Smooth muscle cell (in vitro differentiated cells): ENCODE results near the gene ZFAND3. TPM values are rescaled to one million over a fixed set of nuclear protein-coding genes. Genes with fewer than 3 reads are reported as not detected.

Experiments
- DNase-seq: peaks from one replicate; lab custom pipeline; 2025; ENCODE audit not compliant: unreplicated experiment; lab: John Stamatoyannopoulos, UW
- H2AFZ ChIP-seq: fragments of 200-600 bp; sonication (generic); 2 replicates; pipeline ENCODE4 v1.6.0; 2016; ENCODE audit warnings: antibody characterized with exemption, low read depth, mild to moderate bottlenecking
- H3F3A ChIP-seq: fragments of 200-600 bp; sonication (generic); 2 replicates; pipeline ENCODE4 v1.6.0; 2017; ENCODE audit warnings: antibody characterized with exemption, low read depth
- H3K27ac ChIP-seq: fragments of 200-600 bp; sonication (generic); 2 replicates; pipeline ENCODE4 v1.5.1; 2016; ENCODE audit warnings: low read depth, mild to moderate bottlenecking
- H3K27me3 ChIP-seq: fragments of 200-600 bp; sonication (generic); 2 replicates; pipeline ENCODE4 v1.6.1; 2016; ENCODE audit warnings: low read depth, mild to moderate bottlenecking
- H3K36me3 ChIP-seq: fragments of 200-600 bp; sonication (generic); 2 replicates; pipeline ENCODE4 v1.5.1; 2016; ENCODE audit warnings: low read depth
- H3K4me1 ChIP-seq: fragments of 200-600 bp; sonication (generic); 2 replicates; pipeline ENCODE4 v1.5.1; 2016; ENCODE audit warnings: low read depth
- H3K4me2 ChIP-seq: fragments of 200-600 bp; sonication (generic); 2 replicates; pipeline ENCODE4 v1.6.0; 2016; ENCODE audit warnings: mild to moderate bottlenecking
- H3K4me3 ChIP-seq: fragments of 200-600 bp; sonication (generic); 2 replicates; pipeline ENCODE4 v1.5.1; 2016; ENCODE audit warnings: mild to moderate bottlenecking
- H3K79me2 ChIP-seq: fragments of 200-600 bp; sonication (generic); 2 replicates; pipeline ENCODE4 v1.6.0; 2016; ENCODE audit warnings: low read depth, mild to moderate bottlenecking
- H3K9ac ChIP-seq: fragments of 200-600 bp; sonication (generic); 2 replicates; pipeline ENCODE4 v1.6.0; 2016; ENCODE audit warnings: low read depth
- H3K9me3 ChIP-seq: fragments of 200-600 bp; sonication (generic); replicated peaks from 2 replicates; pipeline ENCODE4 v1.5.1; 2016; ENCODE audit warnings: low read depth
- H4K20me1 ChIP-seq: fragments of 200-600 bp; sonication (generic); 2 replicates; pipeline ENCODE4 v1.6.0; 2016; ENCODE audit warnings: low read depth
- CTCF ChIP-seq: fragments of 200-600 bp; sonication (generic); IDR thresholded peaks from 2 replicates; pipeline ENCODE4 v1.5.1; 2017; ENCODE audit warnings: borderline replicate concordance, mild to moderate bottlenecking, antibody characterized with exemption; ENCODE audit not compliant: insufficient read depth, poor library complexity, severe bottlenecking
- WGBS: methylation state at CpG from one replicate; pipeline ENCODE4 v1.1.7; 2016; ENCODE audit warnings: low lambda C conversion rate; 5-methylcytosine and 5-hydroxymethylcytosine counted together
- polyA plus RNA-seq: library from polyadenylated mRNA; unstranded; fragments of >200 nt; fragmentation: Nextera tagmentation; extraction: Ambion mirVana; gene quantifications from 2 replicates; pipeline ENCODE4 v1.2.1, GENCODE V29; 2016
- total RNA-seq: library from RNA; depleted of rRNA; stranded (reverse); fragments of >200 nt; gene quantifications from 2 replicates; pipeline ENCODE4 v1.2.3, GENCODE V29; 2014

ZFAND3 gene
- total and polyA plus RNA-seq, 2 experiments from 2014 or later: 27.6 to 40.5 TPM

- Histone ChIP-seq H3K9ac (no peak overlapping the region), H3F3A (peaks cover 2% of the 10 kb centered on the region), H3K36me3 (peaks cover 21% of the 10 kb centered on the region), H3K27me3 (no peaks in the 10 kb centered on the region), H3K4me2 (no peak overlapping the region), H2AFZ (no peak overlapping the region), H4K20me1 (peaks cover 100% of the 10 kb centered on the region), H3K27ac (no peak overlapping the region), H3K4me1 (no peaks in the 10 kb centered on the region), H3K79me2 (peaks cover 48% of the 10 kb centered on the region), H3K9me3 (no peaks in the 10 kb centered on the region), H3K4me3 (no peak overlapping the region)
- 72% methylated on average over 2 of the region's 2 CpGs for WGBS
- no peak for TF ChIP-seq CTCF
- DNase-seq: no peak
These were observed 244.9 kb downstream of the ZFAND3 start for GRCh38 chr6:38064431-38064830.

- H3F3A ChIP-seq: peaks cover 2% of the 10 kb centered on the region
- H3K27me3 ChIP-seq: no peaks in the 10 kb centered on the region
- H2AFZ ChIP-seq: no peak overlapping the region
- no peaks in the 10 kb centered on the region for H3K4me1 ChIP-seq
- H3K4me2 ChIP-seq: no peak overlapping the region
- H3K9me3 ChIP-seq: no peaks in the 10 kb centered on the region
- peaks cover 21% of the 10 kb centered on the region for H3K36me3 ChIP-seq
- no peak overlapping the region for H3K4me3 ChIP-seq
- peaks cover 100% of the 10 kb centered on the region for H4K20me1 ChIP-seq
- no peak overlapping the region for H3K9ac ChIP-seq
- H3K27ac ChIP-seq: no peak overlapping the region
- DNase-seq: no peak
- no peak for TF ChIP-seq CTCF
- H3K79me2 ChIP-seq: peaks cover 46% of the 10 kb centered on the region
- 94% methylated on average over 2 of the region's 2 CpGs for WGBS
These were observed 246.3 kb downstream of the ZFAND3 start for GRCh38 chr6:38065734-38066305.

GRCh38 chr6:38067263-38067980, 247.9 kb downstream of the ZFAND3 start:
- Histone ChIP-seq H3K27me3 (no peaks in the 10 kb centered on the region), H3K4me3 (no peak overlapping the region), H3K4me1 (no peaks in the 10 kb centered on the region), H3K4me2 (no peak overlapping the region), H3K27ac (no peak overlapping the region), H2AFZ (no peak overlapping the region), H3F3A (peaks cover 2% of the 10 kb centered on the region), H3K36me3 (peaks cover 10% of the 10 kb centered on the region), H3K79me2 (peaks cover 49% of the 10 kb centered on the region), H3K9me3 (no peaks in the 10 kb centered on the region), H4K20me1 (peaks cover 99% of the 10 kb centered on the region), H3K9ac (no peak overlapping the region)
- no peak for DNase-seq
- TF ChIP-seq CTCF: no peak
- WGBS: 83% methylated on average over 2 of the region's 2 CpGs
